DMS53 (cell line): ENCODE measurements around the gene RETREG3.
A peak's percentile ranks its signal among the peaks of the same experiment; 100 is the strongest.

Source experiments
- DNase-seq: peaks from one replicate; lab custom pipeline; 2025; lab: John Stamatoyannopoulos, UW

The RETREG3 gene

GRCh38 chr17:42531455-42532354, 77.5 kb downstream of the RETREG3 start:
- DNase-seq, result peak; percentile 90

GRCh38 chr17:42530952-42531454, 78.2 kb downstream of the RETREG3 start:
- peak; percentile 87 for DNase-seq
